GM12872 (cell line): ENCODE results near the gene COL4A5.

Experiments
- TF ChIP-seq, protein P1 (sequence below): IDR thresholded peaks from 3 replicates; pipeline ENCODE4 v1.5.1; 2011; ENCODE audit warnings: low read depth, mild to moderate bottlenecking, low read length, moderate library complexity; ENCODE audit not compliant: insufficient read depth

COL4A5 gene

GRCh38 chrX:108537005-108537404 is 97.4 kb downstream of the COL4A5 start:
- TF ChIP-seq, protein P1, sequence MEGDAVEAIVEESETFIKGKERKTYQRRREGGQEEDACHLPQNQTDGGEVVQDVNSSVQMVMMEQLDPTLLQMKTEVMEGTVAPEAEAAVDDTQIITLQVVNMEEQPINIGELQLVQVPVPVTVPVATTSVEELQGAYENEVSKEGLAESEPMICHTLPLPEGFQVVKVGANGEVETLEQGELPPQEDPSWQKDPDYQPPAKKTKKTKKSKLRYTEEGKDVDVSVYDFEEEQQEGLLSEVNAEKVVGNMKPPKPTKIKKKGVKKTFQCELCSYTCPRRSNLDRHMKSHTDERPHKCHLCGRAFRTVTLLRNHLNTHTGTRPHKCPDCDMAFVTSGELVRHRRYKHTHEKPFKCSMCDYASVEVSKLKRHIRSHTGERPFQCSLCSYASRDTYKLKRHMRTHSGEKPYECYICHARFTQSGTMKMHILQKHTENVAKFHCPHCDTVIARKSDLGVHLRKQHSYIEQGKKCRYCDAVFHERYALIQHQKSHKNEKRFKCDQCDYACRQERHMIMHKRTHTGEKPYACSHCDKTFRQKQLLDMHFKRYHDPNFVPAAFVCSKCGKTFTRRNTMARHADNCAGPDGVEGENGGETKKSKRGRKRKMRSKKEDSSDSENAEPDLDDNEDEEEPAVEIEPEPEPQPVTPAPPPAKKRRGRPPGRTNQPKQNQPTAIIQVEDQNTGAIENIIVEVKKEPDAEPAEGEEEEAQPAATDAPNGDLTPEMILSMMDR, result peak; percentile 54

GRCh38 chrX:108541286-108541685 is 101.6 kb downstream of the COL4A5 start:
- TF ChIP-seq, protein P1, result no peak

- TF ChIP-seq, protein P1, result no peak
Observed at GRCh38 chrX:108557580-108557979, 117.9 kb downstream of the COL4A5 start.

GRCh38 chrX:108558217-108558616 is 118.6 kb downstream of the COL4A5 start:
- TF ChIP-seq, protein P1, result no peak

- TF ChIP-seq, protein P1, result no peak
Observed at GRCh38 chrX:108573136-108573535, 133.5 kb downstream of the COL4A5 start.

- TF ChIP-seq, protein P1, result no peak
Observed at GRCh38 chrX:108582151-108582550, 142.5 kb downstream of the COL4A5 start.

GRCh38 chrX:108584617-108585211 is 145.1 kb downstream of the COL4A5 start:
- TF ChIP-seq, protein P1, result peak; percentile 50; the same call in 2 of the 3 replicates

GRCh38 chrX:108590496-108590895 is 150.9 kb downstream of the COL4A5 start:
- TF ChIP-seq, protein P1, result no peak
